H1 (cell line): Measurements from ENCODE around the gene ZBTB24. TPM values are rescaled to one million over a fixed set of nuclear protein-coding genes. Genes with fewer than 3 reads are reported as not detected.

Experiments used
- CTCF ChIA-PET: fragments of 300-600 bp; sonication (Branson Sonifier 250); formaldehyde crosslinking; loops from one replicate; lab custom pipeline; 2021; ENCODE audit not compliant: partially characterized antibody; lab: Charles Lee
- POLR2A ChIA-PET: fragments of 300-600 bp; sonication (Branson Sonifier 250); formaldehyde crosslinking; loops from one replicate; lab custom pipeline; 2021; ENCODE audit warnings: inconsistent platforms; ENCODE audit not compliant: partially characterized antibody; lab: Charles Lee
- DNase-seq, 2 experiments: peaks; one replicate each; pipeline versions ENCODE4 v3.0.0 to v3.0.0-alpha.2; 2010 to 2022; ENCODE audit warnings: low spot score in 2 of 2, low read depth in 1 of 2, mixed read lengths in 1 of 2
- FAIRE-seq: peaks from 2 replicates; lab custom pipeline; 2011; peaks lifted over from hg19 to GRCh38; lab: Jason Lieb, UNC
- H2AFZ ChIP-seq: 2 replicates; pipeline ENCODE4 v1.8.1; 2012; ENCODE audit warnings: low read length, inconsistent platforms
- H2AK5ac ChIP-seq: 2 replicates; pipeline ENCODE4 v1.6.1; 2013; ENCODE audit warnings: low read depth, low read length
- H2BK120ac ChIP-seq: replicated peaks from 2 replicates; pipeline ENCODE3; 2013; ENCODE audit warnings: low read depth, low read length, inconsistent platforms
- H2BK12ac ChIP-seq: 2 replicates; pipeline ENCODE4 v1.6.1; 2013; ENCODE audit warnings: low read depth, low read length
- H2BK15ac ChIP-seq: 2 replicates; pipeline ENCODE4 v1.6.1; 2013; ENCODE audit warnings: low read length
- H2BK20ac ChIP-seq: 2 replicates; pipeline ENCODE4 v1.6.1; 2013; ENCODE audit warnings: low read length
- H2BK5ac ChIP-seq: 2 replicates; pipeline ENCODE4 v1.6.1; 2013; ENCODE audit warnings: low read depth, low read length
- H3K14ac ChIP-seq: 2 replicates; pipeline ENCODE4 v1.6.1; 2013; ENCODE audit warnings: inconsistent platforms; ENCODE audit not compliant: insufficient read length
- H3K18ac ChIP-seq: 2 replicates; pipeline ENCODE4 v1.6.1; 2013; ENCODE audit warnings: low read length; ENCODE audit errors: extremely low read depth
- H3K23ac ChIP-seq: 2 replicates; pipeline ENCODE4 v1.6.1; 2013; ENCODE audit warnings: inconsistent platforms; ENCODE audit not compliant: insufficient read length
- H3K23me2 ChIP-seq: 2 replicates; pipeline ENCODE4 v1.6.1; 2013; ENCODE audit warnings: low read depth, low read length
- H3K27ac ChIP-seq: 2 replicates; pipeline ENCODE4 v1.6.1; 2011; ENCODE audit warnings: low read depth, low read length, inconsistent platforms
- H3K27me3 ChIP-seq, 4 experiments: replicated peaks in 1 of 4; 1 replicate in 1 of 4; 2 replicates in 3 of 4; pipeline versions ENCODE4 v1.6.1 to v1.8.1; 2011 to 2013; ENCODE audit warnings: low read length in 3 of 4, mild to moderate bottlenecking in 3 of 4, inconsistent platforms in 2 of 4, mixed read lengths in 2 of 4, moderate library complexity in 1 of 4; ENCODE audit not compliant: control insufficient read depth in 3 of 4, insufficient read depth in 3 of 4; ENCODE audit errors: extremely low read depth in 1 of 4
- H3K36me3 ChIP-seq, 4 experiments: 2 replicates each; pipeline versions ENCODE4 v1.6.1 to v1.8.1; 2011 to 2013; ENCODE audit warnings: mild to moderate bottlenecking in 4 of 4, low read length in 3 of 4, moderate library complexity in 2 of 4, control low read depth in 1 of 4, inconsistent platforms in 1 of 4; ENCODE audit not compliant: insufficient read depth in 4 of 4, control insufficient read depth in 2 of 4
- H3K4ac ChIP-seq: replicated peaks from 2 replicates; pipeline ENCODE3; 2013; ENCODE audit warnings: low read length, low read depth, mixed read lengths, inconsistent platforms; ENCODE audit not compliant: insufficient read length
- H3K4me1 ChIP-seq, 4 experiments: replicated peaks in 1 of 4; 1 replicate in 1 of 4; 2 replicates in 3 of 4; pipeline versions ENCODE4 v1.6.1 to v1.8.1; 2011 to 2013; ENCODE audit warnings: low read length in 3 of 4, inconsistent platforms in 2 of 4, mixed read lengths in 1 of 4; ENCODE audit not compliant: insufficient read depth in 4 of 4, control insufficient read depth in 3 of 4
- H3K4me2 ChIP-seq, 2 experiments: 2 replicates each; pipeline versions ENCODE4 v1.6.1 to v1.8.1; 2011 to 2013; ENCODE audit warnings: low read depth in 2 of 2, low read length in 2 of 2, control low read depth in 1 of 2, inconsistent platforms in 1 of 2, mild to moderate bottlenecking in 1 of 2; ENCODE audit not compliant: insufficient read depth in 1 of 2
- H3K4me3 ChIP-seq, 4 experiments: fragments of 200-600, 300-600 bp in 1 of 4; sonication (generic), shearing (Covaris generic), sonication (Bioruptor Twin) in 1 of 4; 2 replicates each; pipeline versions ENCODE4 v1.5.1 to v1.8.1; 2011 to 2016; ENCODE audit warnings: low read length in 4 of 4, low read depth in 3 of 4, control low read depth in 2 of 4, inconsistent platforms in 2 of 4, mild to moderate bottlenecking in 2 of 4, mixed read lengths in 1 of 4, moderate library complexity in 1 of 4; ENCODE audit not compliant: insufficient read depth in 2 of 4; ENCODE audit errors: extremely low read depth in 1 of 4
- H3K56ac ChIP-seq: replicated peaks from 2 replicates; pipeline ENCODE3; 2013; ENCODE audit warnings: low read depth, mild to moderate bottlenecking, mixed read lengths, low read length, inconsistent platforms; ENCODE audit not compliant: insufficient read length
- H3K79me1 ChIP-seq: 2 replicates; pipeline ENCODE4 v1.6.1; 2013; ENCODE audit warnings: low read depth, low read length, control low read depth
- H3K79me2 ChIP-seq, 2 experiments: 2 replicates each; pipeline versions ENCODE4 v1.6.1 to v1.8.1; 2012 to 2013; ENCODE audit warnings: low read length in 2 of 2, mild to moderate bottlenecking in 2 of 2, inconsistent platforms in 1 of 2; ENCODE audit not compliant: insufficient read depth in 2 of 2, control insufficient read depth in 1 of 2
- H3K9ac ChIP-seq, 4 experiments: replicated peaks in 1 of 4; 1 replicate in 1 of 4; 2 replicates in 3 of 4; pipeline versions ENCODE4 v1.6.1 to v1.8.1; 2011 to 2013; ENCODE audit warnings: low read depth in 3 of 4, low read length in 3 of 4, control low read depth in 2 of 4, mild to moderate bottlenecking in 2 of 4, moderate library complexity in 2 of 4, inconsistent platforms in 1 of 4; ENCODE audit errors: extremely low read depth in 1 of 4
- H3K9me3 ChIP-seq, 2 experiments: 2 replicates each; pipeline versions ENCODE4 v1.6.1 to v1.8.1; 2012 to 2013; ENCODE audit warnings: mild to moderate bottlenecking in 2 of 2, moderate library complexity in 2 of 2, control low read depth in 1 of 2, inconsistent platforms in 1 of 2, low read depth in 1 of 2, low read length in 1 of 2, mixed read lengths in 1 of 2; ENCODE audit not compliant: insufficient read depth in 2 of 2
- H4K20me1 ChIP-seq, 2 experiments: replicated peaks in 1 of 2; 2 replicates each; pipeline versions ENCODE3 to v1.8.1; 2011 to 2013; ENCODE audit warnings: inconsistent platforms in 2 of 2, low read length in 2 of 2, mild to moderate bottlenecking in 1 of 2; ENCODE audit not compliant: insufficient read depth in 2 of 2, control insufficient read depth in 1 of 2
- H4K5ac ChIP-seq: 2 replicates; pipeline ENCODE4 v1.6.1; 2013; ENCODE audit warnings: low read length, low read depth, mixed read lengths, inconsistent platforms; ENCODE audit not compliant: insufficient read length
- H4K8ac ChIP-seq: 2 replicates; pipeline ENCODE4 v1.8.0; 2013; ENCODE audit warnings: mild to moderate bottlenecking, moderate library complexity, low read length, inconsistent platforms; ENCODE audit not compliant: insufficient read depth; ENCODE audit errors: extremely low read depth
- H4K91ac ChIP-seq: replicated peaks from 2 replicates; pipeline ENCODE3; 2013; ENCODE audit warnings: low read length, mixed read lengths, inconsistent platforms; ENCODE audit not compliant: insufficient read length
- CEBPB ChIP-seq: IDR thresholded peaks from 2 replicates; pipeline ENCODE4 v1.6.1; 2012; ENCODE audit warnings: low read depth, low read length
- CTCF ChIP-seq, 3 experiments: IDR thresholded peaks; 1 replicate in 2 of 3; 2 replicates in 1 of 3; pipeline versions ENCODE4 v1.5.1 to v1.6.1; 2011; ENCODE audit warnings: low read length in 3 of 3, mild to moderate bottlenecking in 3 of 3, inconsistent platforms in 2 of 3, low read depth in 1 of 3, moderate library complexity in 1 of 3; ENCODE audit not compliant: insufficient read depth in 1 of 3; ENCODE audit errors: control extremely low read depth in 1 of 3
- WGBS, 2 experiments: shearing (Covaris generic) in 1 of 2; methylation state at CpG; one replicate each; pipeline versions ENCODE4 v1.1.6 to v1.1.7; 2013 to 2015; ENCODE audit warnings: low lambda C conversion rate in 2 of 2, mixed read lengths in 2 of 2, inconsistent platforms in 1 of 2, low coverage in 1 of 2, missing lambda C conversion rate in 1 of 2; ENCODE audit not compliant: insufficient replicate concordance in 2 of 2, insufficient coverage in 1 of 2, insufficient read length in 1 of 2; ENCODE audit errors: extremely low coverage in 1 of 2, missing lambda C conversion rate in 1 of 2; 5-methylcytosine and 5-hydroxymethylcytosine counted together
- polyA plus RNA-seq, 7 experiments: library from polyadenylated mRNA; depleted of rRNA in 3 of 7; stranded (reverse) in 5 of 7; unstranded in 2 of 7; fragments of >200 nt in 5 of 7; fragments of 200-250 nt in 2 of 7; gene quantifications; 1 replicate in 5 of 7; 2 replicates in 1 of 7; 4 replicates in 1 of 7; pipeline versions ENCODE4 v1.2.1 to v1.2.3, GENCODE V29; 2011 to 2013; ENCODE audit warnings: missing spikeins in 2 of 7, mixed read lengths in 2 of 7
- total RNA-seq: library from RNA; stranded (reverse); fragmentation: NEBNext Ultra II Directional; extraction: Animal tissue kit (Norgen Biotek cat#: 25700); gene quantifications from 2 replicates; pipeline ENCODE4 v1.2.1, GENCODE V29; 2021

Gene ZBTB24
- total and polyA plus RNA-seq, 2 of the 8 experiments (the other 6 are each of a cell fraction or from before 2014, with no cell fraction given), result 7.5 to 21.0 TPM

GRCh38 chr6:109445382-109445781 lies 37.6 kb downstream of the ZBTB24 start:
- Histone ChIP-seq H4K91ac (no peak overlapping the region), H3K56ac (no peak overlapping the region), H3K4me2 (no peak overlapping the region), H2BK15ac (no peak overlapping the region), H3K14ac (no peak overlapping the region), H2BK20ac (no peak overlapping the region), H4K20me1 (peaks cover 6 to 19% of the 10 kb centered on the region in 2 experiments), H2BK12ac (no peak overlapping the region), H3K79me1 (no peaks in the 10 kb centered on the region; the same call in none of the 2 replicates), H4K8ac (peak overlapping the region; percentile 57), H3K4me3 (no peak overlapping the region), H3K9ac (no peak overlapping the region), H3K4me1 (peaks cover 0 to 9% (median 5%) of the 10 kb centered on the region in 4 experiments; a peak in 6 of 7 replicates), H4K5ac (no peak overlapping the region), H3K27me3 (no peaks in the 10 kb centered on the region), H3K79me2 (peaks cover 0 to 3% of the 10 kb centered on the region in 2 experiments; a peak in 1 of 4 replicates), H3K36me3 (peaks cover 11 to 47% (median 23%) of the 10 kb centered on the region in 4 experiments; a peak in 6 of 8 replicates), H2BK120ac (no peak overlapping the region), H3K18ac (no peak overlapping the region), H3K9me3 (no peaks in the 10 kb centered on the region), H3K23me2 (peaks cover 5% of the 10 kb centered on the region; the same call in 1 of the 2 replicates), H3K27ac (no peak overlapping the region), H3K4ac (no peak overlapping the region), H2BK5ac (no peak overlapping the region), H2AK5ac (no peak overlapping the region), H2AFZ (no peak overlapping the region), H3K23ac (no peak overlapping the region)
- CTCF ChIA-PET, result interaction anchor here (1.3 to 6.1 kb wide), 3 partner anchors 8 to 257 kb away, joined by 3 to 63 read pairs (median 23); partner anchors contain the start of gene MICAL1
- WGBS, 2 experiments, result 91% methylated on average over 9 of the region's 9 CpGs; no CpG with 5 or more reads in 1 of the 2 experiments
- DNase-seq (no peak), FAIRE-seq (no peak)
- peak in 1 of 3 experiments; percentile 24; a peak in 1 of 4 replicates for TF ChIP-seq CTCF (IDR thresholded peaks at IDR 0.05; ENCODE audit: control extremely low read depth in 1 of 3, insufficient read depth in 1 of 3, low read depth in 1 of 3, low read length in 3 of 3)
- no peak for TF ChIP-seq CEBPB
- POLR2A ChIA-PET, result interaction anchor here (0.6 to 1.7 kb wide), 2 partner anchors 24 to 62 kb away, joined by 4 to 5 read pairs; no protein-coding TSS in a partner anchor
